C4-2B (cell line): ENCODE data around the gene UQCRC1.

Source experiments
- CTCF ChIP-seq: fragments of 450-650 bp; conservative IDR thresholded peaks from 2 replicates; pipeline ENCODE4 v1.5.1; 2017; ENCODE audit warnings: mild to moderate bottlenecking
- ZFX ChIP-seq: fragments of 450-650 bp; IDR thresholded peaks from 2 replicates; pipeline ENCODE4 v1.6.1; 2017

GRCh38 chr3:48636149-48636655 lies 26.8 kb upstream of the UQCRC1 start:
- TF ChIP-seq CTCF, result no peak
- TF ChIP-seq ZFX, result no peak
